Measurements from ENCODE around the gene HDGFL1.

HDGFL1 gene

DNA sequence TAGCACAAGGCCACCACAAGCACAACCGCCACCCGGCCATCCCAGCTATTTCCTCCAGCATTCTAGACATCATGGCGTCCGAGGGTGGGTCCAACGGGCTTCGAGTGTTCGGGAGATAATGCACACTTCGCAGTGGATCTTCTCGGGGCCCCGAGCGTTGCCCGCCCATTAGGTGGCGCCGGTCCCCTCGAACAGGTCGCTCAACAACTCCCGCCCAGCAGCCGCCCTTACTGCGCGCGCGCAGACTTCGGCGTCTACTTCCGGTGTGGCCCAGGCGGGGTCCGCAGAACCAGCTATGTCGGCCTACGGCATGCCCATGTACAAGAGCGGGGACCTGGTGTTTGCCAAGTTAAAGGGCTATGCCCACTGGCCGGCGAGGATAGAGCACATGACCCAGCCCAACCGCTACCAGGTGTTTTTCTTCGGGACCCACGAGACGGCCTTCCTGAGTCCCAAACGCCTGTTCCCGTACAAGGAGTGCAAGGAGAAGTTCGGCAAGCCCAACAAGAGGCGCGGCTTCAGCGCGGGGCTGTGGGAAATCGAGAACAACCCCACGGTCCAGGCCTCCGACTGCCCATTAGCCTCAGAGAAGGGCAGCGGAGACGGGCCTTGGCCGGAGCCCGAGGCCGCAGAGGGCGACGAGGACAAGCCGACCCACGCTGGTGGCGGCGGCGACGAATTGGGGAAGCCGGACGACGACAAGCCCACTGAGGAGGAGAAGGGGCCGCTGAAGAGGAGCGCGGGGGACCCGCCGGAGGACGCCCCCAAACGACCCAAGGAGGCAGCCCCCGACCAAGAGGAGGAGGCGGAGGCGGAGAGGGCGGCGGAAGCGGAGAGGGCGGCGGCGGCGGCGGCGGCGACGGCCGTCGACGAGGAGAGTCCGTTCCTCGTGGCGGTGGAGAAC lies at the start of gene HDGFL1:
HDGFL1 (plus strand) TSS at position 286 of the 904 bp plus-strand sequence; CDS start at position 296, 10 bp downstream.
- no peak for ATAC-seq

DNA sequence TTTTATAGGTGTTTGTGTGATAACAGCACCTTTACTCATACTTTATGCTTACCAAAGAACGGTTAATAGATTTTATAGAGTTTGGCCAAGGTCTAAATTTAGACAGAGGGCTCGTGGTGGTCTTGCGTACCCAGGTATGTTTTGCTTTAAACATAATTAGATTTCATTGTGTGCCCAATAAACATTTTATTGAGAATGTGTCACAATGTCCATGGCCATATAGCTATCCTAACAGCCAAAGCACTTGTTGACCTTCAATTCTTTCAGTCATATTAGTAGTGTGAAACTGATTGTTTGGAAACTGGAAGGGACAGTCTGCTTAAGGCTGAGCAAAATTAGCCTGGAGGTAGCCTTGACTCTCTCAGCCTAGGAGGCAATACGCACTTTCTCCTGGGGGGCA lies 48.3 kb upstream of the HDGFL1 start:
- no peak for ATAC-seq
- TF ChIP-seq GLIS3 (CRISPR knock-in tag; IDR thresholded peaks at IDR 0.05), result no peak
- TF ChIP-seq, protein P1, sequence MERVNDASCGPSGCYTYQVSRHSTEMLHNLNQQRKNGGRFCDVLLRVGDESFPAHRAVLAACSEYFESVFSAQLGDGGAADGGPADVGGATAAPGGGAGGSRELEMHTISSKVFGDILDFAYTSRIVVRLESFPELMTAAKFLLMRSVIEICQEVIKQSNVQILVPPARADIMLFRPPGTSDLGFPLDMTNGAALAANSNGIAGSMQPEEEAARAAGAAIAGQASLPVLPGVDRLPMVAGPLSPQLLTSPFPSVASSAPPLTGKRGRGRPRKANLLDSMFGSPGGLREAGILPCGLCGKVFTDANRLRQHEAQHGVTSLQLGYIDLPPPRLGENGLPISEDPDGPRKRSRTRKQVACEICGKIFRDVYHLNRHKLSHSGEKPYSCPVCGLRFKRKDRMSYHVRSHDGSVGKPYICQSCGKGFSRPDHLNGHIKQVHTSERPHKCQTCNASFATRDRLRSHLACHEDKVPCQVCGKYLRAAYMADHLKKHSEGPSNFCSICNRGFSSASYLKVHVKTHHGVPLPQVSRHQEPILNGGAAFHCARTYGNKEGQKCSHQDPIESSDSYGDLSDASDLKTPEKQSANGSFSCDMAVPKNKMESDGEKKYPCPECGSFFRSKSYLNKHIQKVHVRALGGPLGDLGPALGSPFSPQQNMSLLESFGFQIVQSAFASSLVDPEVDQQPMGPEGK (CRISPR knock-in tag; IDR thresholded peaks at IDR 0.05; ENCODE audit: borderline replicate concordance), result no peak
- TF ChIP-seq BACH2 (CRISPR knock-in tag; IDR thresholded peaks at IDR 0.05; ENCODE audit: borderline replicate concordance), result no peak
- TF ChIP-seq SNAI2 (CRISPR knock-in tag; IDR thresholded peaks at IDR 0.05), result no peak
- no peak for TF ChIP-seq ZNF70 (CRISPR knock-in tag; IDR thresholded peaks at IDR 0.05)
- TF ChIP-seq PPARA (CRISPR knock-in tag; IDR thresholded peaks at IDR 0.05; ENCODE audit: borderline replicate concordance), result no peak
- TF ChIP-seq OSR1 (CRISPR knock-in tag; IDR thresholded peaks at IDR 0.05), result no peak
- TF ChIP-seq ZFP30 (CRISPR knock-in tag; IDR thresholded peaks at IDR 0.05), result no peak
- TF ChIP-seq, protein P2, sequence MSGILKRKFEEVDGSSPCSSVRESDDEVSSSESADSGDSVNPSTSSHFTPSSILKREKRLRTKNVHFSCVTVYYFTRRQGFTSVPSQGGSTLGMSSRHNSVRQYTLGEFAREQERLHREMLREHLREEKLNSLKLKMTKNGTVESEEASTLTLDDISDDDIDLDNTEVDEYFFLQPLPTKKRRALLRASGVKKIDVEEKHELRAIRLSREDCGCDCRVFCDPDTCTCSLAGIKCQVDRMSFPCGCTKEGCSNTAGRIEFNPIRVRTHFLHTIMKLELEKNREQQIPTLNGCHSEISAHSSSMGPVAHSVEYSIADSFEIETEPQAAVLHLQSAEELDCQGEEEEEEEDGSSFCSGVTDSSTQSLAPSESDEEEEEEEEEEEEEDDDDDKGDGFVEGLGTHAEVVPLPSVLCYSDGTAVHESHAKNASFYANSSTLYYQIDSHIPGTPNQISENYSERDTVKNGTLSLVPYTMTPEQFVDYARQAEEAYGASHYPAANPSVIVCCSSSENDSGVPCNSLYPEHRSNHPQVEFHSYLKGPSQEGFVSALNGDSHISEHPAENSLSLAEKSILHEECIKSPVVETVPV (CRISPR knock-in tag; IDR thresholded peaks at IDR 0.05), result no peak
- TF ChIP-seq ZNF565 (CRISPR knock-in tag; conservative IDR thresholded peaks at IDR 0.05; ENCODE audit: low read depth), result no peak
- TF ChIP-seq TCF4 (CRISPR knock-in tag; IDR thresholded peaks at IDR 0.05; ENCODE audit: borderline replicate concordance), result no peak
- TF ChIP-seq TOX (CRISPR knock-in tag; IDR thresholded peaks at IDR 0.05; ENCODE audit: borderline replicate concordance), result no peak
- TF ChIP-seq ZFP3 (CRISPR knock-in tag; IDR thresholded peaks at IDR 0.05), result no peak
- TF ChIP-seq POU6F1 (CRISPR knock-in tag; IDR thresholded peaks at IDR 0.05; ENCODE audit: borderline replicate concordance, low read depth), result no peak
- TF ChIP-seq, protein P3, sequence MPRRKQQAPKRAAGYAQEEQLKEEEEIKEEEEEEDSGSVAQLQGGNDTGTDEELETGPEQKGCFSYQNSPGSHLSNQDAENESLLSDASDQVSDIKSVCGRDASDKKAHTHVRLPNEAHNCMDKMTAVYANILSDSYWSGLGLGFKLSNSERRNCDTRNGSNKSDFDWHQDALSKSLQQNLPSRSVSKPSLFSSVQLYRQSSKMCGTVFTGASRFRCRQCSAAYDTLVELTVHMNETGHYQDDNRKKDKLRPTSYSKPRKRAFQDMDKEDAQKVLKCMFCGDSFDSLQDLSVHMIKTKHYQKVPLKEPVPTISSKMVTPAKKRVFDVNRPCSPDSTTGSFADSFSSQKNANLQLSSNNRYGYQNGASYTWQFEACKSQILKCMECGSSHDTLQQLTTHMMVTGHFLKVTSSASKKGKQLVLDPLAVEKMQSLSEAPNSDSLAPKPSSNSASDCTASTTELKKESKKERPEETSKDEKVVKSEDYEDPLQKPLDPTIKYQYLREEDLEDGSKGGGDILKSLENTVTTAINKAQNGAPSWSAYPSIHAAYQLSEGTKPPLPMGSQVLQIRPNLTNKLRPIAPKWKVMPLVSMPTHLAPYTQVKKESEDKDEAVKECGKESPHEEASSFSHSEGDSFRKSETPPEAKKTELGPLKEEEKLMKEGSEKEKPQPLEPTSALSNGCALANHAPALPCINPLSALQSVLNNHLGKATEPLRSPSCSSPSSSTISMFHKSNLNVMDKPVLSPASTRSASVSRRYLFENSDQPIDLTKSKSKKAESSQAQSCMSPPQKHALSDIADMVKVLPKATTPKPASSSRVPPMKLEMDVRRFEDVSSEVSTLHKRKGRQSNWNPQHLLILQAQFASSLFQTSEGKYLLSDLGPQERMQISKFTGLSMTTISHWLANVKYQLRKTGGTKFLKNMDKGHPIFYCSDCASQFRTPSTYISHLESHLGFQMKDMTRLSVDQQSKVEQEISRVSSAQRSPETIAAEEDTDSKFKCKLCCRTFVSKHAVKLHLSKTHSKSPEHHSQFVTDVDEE (CRISPR knock-in tag; IDR thresholded peaks at IDR 0.05), result no peak
- no peak for TF ChIP-seq ISL1 (CRISPR knock-in tag; IDR thresholded peaks at IDR 0.05)
- TF ChIP-seq ZNF8 (CRISPR knock-in tag; IDR thresholded peaks at IDR 0.05), result no peak
- no peak for TF ChIP-seq CREB5 (CRISPR knock-in tag; IDR thresholded peaks at IDR 0.05; ENCODE audit: low read depth)

More for the DNA sequence above, at the start of gene HDGFL1:
- TF ChIP-seq, protein P3 (CRISPR knock-in tag; IDR thresholded peaks at IDR 0.05), result no peak
- TF ChIP-seq RARB (CRISPR knock-in tag; IDR thresholded peaks at IDR 0.05), result no peak
- no peak for TF ChIP-seq SNAI2 (CRISPR knock-in tag; IDR thresholded peaks at IDR 0.05)
- TF ChIP-seq, protein P2 (CRISPR knock-in tag; IDR thresholded peaks at IDR 0.05), result no peak
- no peak for TF ChIP-seq TOX (CRISPR knock-in tag; IDR thresholded peaks at IDR 0.05; ENCODE audit: borderline replicate concordance)
- TF ChIP-seq OSR1 (CRISPR knock-in tag; IDR thresholded peaks at IDR 0.05), result no peak
- no peak for TF ChIP-seq ZNF565 (CRISPR knock-in tag; conservative IDR thresholded peaks at IDR 0.05; ENCODE audit: low read depth)
- TF ChIP-seq PPARA (CRISPR knock-in tag; IDR thresholded peaks at IDR 0.05; ENCODE audit: borderline replicate concordance), result no peak

All from SK-N-SH treated with all-trans-retinoic acid at 6 μM for 48 hours (cell line).